Measurements from ENCODE around the gene LDLR.

Gene LDLR

GRCh38 chr19:11089254-11090013 lies at the start of gene LDLR:
Gene LDLR (plus strand): TSS chr19:11089463. CDS start chr19:11089549, 86 bp downstream.
- DNase-seq: peak; percentile 21 to 53 (median 48)

DNA sequence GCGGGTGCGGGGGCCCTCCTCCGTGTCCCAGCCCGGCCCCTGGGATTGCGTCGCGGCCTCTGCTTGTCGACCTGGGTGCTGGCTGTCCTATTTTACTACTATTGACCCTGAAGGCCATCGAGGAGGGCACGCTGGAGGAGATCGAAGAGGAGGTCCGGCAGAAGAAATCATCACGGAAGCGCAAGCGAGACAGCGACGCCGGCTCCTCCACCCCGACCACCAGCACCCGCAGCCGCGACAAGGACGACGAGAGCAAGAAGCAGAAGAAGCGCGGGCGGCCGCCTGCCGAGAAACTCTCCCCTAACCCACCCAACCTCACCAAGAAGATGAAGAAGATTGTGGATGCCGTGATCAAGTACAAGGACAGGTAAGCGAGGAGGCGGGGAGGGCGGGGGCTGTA lies 48.1 kb upstream of the LDLR start:
- DNase-seq: no peak

DNA sequence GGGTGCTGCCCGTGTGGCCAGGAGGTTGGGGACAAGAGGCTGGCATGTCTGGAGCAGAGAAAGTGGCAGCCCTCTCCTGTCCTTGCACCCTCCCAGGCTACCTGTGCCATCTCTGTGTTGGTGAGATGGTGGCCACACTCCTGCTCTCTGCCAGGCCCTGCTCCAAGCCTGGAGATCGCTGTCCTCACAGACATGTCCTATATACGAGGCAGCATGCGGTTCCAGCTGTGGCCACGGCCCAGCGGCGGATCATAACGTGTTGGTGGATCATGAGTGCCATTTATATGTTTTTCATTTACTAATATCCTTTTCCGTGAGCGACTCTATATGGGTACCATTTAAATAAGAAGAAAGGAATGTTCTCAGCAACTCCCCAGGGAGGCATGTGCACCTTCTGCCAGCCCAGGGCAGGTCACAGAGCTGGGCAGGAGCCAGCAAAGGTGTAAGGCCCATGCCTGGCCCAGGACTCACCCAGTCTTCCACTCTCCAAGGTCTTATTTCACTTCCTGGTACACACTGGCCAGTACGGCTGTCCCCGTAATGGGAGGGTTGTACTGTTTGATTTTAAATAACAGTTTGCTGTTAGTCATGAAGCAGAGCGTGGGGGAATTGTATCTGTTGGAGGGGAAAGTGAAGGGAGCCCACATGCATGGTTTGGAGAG lies 47.2 kb upstream of the LDLR start:
- DNase-seq: no peak

- DNase-seq: no peak
Measured at GRCh38 chr19:11044431-11044830, 44.8 kb upstream of the LDLR start.

DNA sequence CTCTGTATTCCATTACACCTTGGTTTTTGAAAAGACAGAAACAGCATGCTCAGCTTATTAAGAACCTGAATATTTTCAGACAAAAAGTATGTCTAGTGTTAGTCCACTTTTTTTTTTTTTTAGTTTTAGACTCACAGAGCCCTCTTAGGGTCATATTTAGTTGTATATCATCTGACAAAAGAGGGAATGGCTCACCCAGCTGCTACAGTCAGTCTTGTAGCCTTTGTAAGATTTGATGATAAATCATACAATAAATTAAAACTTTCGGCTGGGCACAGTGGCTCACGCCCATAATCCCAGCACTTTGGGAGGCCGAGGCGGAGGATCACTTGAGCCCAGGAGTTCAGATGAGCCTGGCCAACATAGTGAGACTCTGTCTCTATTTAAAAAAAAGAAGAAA lies 43.7 kb upstream of the LDLR start:
- DNase-seq: no peak

- DNase-seq: no peak
Measured at GRCh38 chr19:11046605-11047354, 42.5 kb upstream of the LDLR start.

- DNase-seq: no peak
Measured at GRCh38 chr19:11047866-11048265, 41.4 kb upstream of the LDLR start.

DNA sequence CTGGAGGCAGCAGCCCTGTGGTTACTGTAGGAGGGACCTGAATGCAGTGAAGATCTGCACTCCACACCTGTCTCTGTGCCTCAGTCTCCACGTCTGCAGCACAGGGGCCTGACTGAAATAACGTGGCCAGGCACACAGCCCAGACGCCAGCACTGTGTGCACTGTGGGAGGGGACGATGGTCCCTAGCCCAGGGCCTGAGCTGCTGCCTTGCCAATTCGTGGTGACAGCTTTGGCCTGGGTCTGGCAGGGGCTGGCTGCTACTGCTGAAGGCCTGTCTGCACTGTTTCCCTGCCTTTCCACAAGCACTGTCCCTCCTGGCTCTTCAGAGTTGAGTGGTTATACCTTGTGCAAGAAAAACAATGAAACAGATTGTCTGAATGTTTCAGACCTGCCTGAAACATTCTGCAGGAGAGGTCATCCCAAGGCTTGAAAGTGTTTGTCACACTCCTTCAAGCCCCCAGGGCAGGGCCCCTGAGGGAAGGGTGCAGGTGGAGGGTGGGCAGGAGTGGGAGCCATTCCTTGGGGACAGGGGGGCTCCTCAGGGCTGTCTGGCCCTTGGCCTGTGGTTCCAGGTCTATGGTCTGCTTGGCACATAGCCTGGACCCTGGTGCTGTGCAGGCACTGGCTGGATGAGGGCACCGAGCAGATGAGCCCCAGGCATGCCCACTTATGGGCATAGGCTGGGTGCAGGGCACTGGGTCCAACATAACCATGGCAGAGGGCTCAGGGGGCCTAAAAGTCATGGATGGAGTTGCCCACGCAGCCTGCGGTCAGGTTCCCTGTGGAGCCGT lies 38.7 kb upstream of the LDLR start:
- no peak for DNase-seq

- DNase-seq: no peak
Measured at GRCh38 chr19:11053817-11054195, 35.5 kb upstream of the LDLR start.

DNA sequence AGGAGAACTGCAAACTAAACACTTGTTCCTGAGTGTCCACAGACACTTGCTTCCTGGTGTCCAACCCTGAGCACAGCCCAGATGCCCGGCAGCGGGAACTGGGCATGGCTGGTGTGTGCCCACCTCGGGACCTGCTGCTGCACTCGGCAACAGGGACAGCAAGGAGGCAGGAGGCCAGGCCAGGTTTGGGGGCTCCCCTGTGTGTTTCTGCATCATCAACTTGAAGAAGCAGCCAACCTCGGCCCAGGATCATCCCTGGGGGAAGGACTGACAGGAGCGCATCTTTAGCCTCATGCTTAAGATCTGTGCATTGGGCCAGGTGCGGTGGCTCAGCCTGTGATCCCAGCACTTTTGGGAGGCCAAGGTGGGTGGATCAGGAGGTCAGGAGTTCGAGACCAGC lies 35.1 kb upstream of the LDLR start:
- no peak for DNase-seq

DNA sequence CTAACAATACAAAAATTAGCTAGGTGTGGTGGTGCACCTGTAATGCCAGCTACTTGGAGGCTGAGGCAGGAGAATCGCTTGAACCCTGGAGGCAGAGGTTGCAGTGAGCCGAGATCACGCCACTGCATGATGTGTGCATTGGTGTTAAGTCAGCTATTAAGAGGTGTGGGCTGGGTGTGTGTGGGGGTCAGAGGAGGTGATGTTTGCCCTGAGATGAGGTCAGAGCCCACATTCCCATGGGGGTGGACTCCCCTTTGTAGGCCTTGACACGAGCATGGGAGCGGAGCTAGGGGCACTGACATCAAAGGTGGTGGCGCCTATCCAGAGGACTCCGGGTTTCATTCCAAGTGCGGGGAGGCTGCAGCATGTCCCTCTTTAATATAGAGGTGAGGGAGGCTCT lies 34.6 kb upstream of the LDLR start:
- no peak for DNase-seq

- DNase-seq: no peak
Measured at GRCh38 chr19:11058246-11059030, 30.8 kb upstream of the LDLR start.

GRCh38 chr19:11059511-11060358 lies 29.5 kb upstream of the LDLR start:
- DNase-seq: no peak

- DNase-seq: no peak
Measured at GRCh38 chr19:11061952-11062351, 27.3 kb upstream of the LDLR start.

DNA sequence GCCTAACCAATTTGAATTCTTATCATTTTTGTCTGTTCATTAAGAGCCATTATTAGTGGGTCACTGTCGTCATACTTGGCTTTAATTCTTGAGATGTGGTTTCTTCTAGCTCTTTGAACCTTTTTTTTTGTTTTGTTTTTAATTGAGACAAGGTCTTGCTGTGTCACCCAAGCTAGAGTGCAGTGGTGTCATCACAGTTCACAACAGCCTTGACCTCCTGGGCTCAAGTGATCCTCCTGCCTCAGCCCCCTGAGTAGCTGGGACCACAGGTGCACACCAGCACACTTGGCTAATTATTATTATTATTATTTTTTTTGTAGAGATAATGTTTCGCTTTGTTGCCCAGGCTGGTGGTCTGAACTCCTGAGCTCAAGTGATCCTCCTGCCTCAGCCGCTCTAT lies 25.8 kb upstream of the LDLR start:
- no peak for DNase-seq

- no peak for DNase-seq
Measured at GRCh38 chr19:11064831-11065303, 24.4 kb upstream of the LDLR start.

DNA sequence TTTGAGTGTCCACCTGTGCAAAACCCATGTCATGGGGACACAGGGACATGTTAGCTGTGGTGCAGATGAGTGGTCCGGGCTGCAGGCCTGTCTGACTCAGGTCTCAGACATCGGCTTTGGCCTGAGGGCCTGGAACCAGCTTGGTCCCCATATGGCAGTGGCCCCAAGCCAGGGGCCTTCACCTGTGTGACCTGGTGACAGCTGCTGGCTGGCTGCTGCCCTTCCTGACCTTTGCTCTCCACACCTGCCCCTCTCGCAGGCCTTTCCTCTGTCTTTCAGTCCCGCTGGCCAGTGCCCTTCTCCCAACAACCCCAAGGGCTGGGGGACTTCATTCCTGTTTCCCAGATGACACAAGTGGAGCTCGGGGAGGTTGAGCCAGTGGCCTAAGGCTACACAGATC lies 22.9 kb upstream of the LDLR start:
- DNase-seq: no peak

GRCh38 chr19:11067356-11068113 lies 21.7 kb upstream of the LDLR start:
- DNase-seq: no peak

GRCh38 chr19:11069561-11069960 lies 19.7 kb upstream of the LDLR start:
- DNase-seq: no peak

DNA sequence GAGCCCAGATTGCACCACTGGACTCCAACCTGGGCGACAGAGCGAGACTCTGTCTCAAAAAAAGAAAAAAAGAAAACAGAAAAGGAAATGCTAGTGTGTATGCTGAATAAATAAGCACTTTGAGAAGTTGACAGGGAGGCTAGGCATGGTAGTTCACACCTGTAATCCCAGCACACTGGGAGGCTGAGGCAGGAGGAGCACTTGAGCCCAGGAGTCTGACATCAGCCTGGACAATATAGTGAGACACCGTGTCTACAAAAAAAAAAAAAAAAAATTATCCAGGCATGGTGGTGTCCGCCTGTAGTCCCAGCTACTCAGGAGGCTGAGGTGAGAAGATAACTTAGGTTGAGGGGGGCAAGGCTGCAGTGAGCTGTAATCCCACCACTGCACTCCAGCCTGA lies 19.1 kb upstream of the LDLR start:
- DNase-seq: no peak

Measured in activated CD4-positive, CD25-positive, alpha-beta regulatory T cell (primary cell).